Measurements from ENCODE around the gene PLBD1.

PLBD1 gene
- long read RNA-seq, donor 1, transcript PLBD1-201 (11 exons, 2,426 nt) = major isoform, 12 of 53 reads
- long read RNA-seq, donor 1, partial matches to known transcripts = 41 of 53 reads
- long read RNA-seq, donor 1, other reads (novel, unspliced or antisense) = 0 of 53 reads
- long read RNA-seq, donor 2, transcript PLBD1-201 (11 exons, 2,426 nt) = major isoform, 12 of 22 reads
- long read RNA-seq, donor 2, partial matches to known transcripts = 10 of 22 reads
- long read RNA-seq, donor 2, other reads (novel, unspliced or antisense) = 0 of 22 reads
- long read RNA-seq, donor 3, transcript PLBD1-201 (11 exons, 2,426 nt) = major isoform, 6 of 23 reads
- long read RNA-seq, donor 3, partial matches to known transcripts = 17 of 23 reads
- long read RNA-seq, donor 3, other reads (novel, unspliced or antisense) = 0 of 23 reads
- long read RNA-seq, donor 4, transcript PLBD1-201 (11 exons, 2,426 nt) = major isoform, 7 of 27 reads
- long read RNA-seq, donor 4, partial matches to known transcripts = 20 of 27 reads
- long read RNA-seq, donor 4, other reads (novel, unspliced or antisense) = 0 of 27 reads
- long read RNA-seq, donor 5, transcript PLBD1-201 (11 exons, 2,426 nt) = major isoform, 18 of 51 reads
- long read RNA-seq, donor 5, partial matches to known transcripts = 33 of 51 reads
- long read RNA-seq, donor 5, other reads (novel, unspliced or antisense) = 0 of 51 reads
- long read RNA-seq, donor 6, transcript PLBD1-201 (11 exons, 2,426 nt) = major isoform, 8 of 50 reads
- long read RNA-seq, donor 6, partial matches to known transcripts = 42 of 50 reads
- long read RNA-seq, donor 6, other reads (novel, unspliced or antisense) = 0 of 50 reads
- long read RNA-seq, donor 7, transcript PLBD1-201 (11 exons, 2,426 nt) = major isoform, 15 of 57 reads
- long read RNA-seq, donor 7, partial matches to known transcripts = 42 of 57 reads
- long read RNA-seq, donor 7, other reads (novel, unspliced or antisense) = 0 of 57 reads
- long read RNA-seq, donor 8, transcript PLBD1-201 (11 exons, 2,426 nt) = major isoform, 16 of 45 reads
- long read RNA-seq, donor 8, partial matches to known transcripts = 29 of 45 reads
- long read RNA-seq, donor 8, other reads (novel, unspliced or antisense) = 0 of 45 reads

GRCh38 chr12:14567351-14568162 is at the start of gene PLBD1:
Gene PLBD1, minus strand, starts transcription at chr12:14567883. Its CDS starts 187 bp downstream, at chr12:14567696.
- peak; percentile 96 for DNase-seq

- DNase-seq = no peak
These were observed 47.0 kb upstream of the PLBD1 start for GRCh38 chr12:14614704-14615121.

DNA sequence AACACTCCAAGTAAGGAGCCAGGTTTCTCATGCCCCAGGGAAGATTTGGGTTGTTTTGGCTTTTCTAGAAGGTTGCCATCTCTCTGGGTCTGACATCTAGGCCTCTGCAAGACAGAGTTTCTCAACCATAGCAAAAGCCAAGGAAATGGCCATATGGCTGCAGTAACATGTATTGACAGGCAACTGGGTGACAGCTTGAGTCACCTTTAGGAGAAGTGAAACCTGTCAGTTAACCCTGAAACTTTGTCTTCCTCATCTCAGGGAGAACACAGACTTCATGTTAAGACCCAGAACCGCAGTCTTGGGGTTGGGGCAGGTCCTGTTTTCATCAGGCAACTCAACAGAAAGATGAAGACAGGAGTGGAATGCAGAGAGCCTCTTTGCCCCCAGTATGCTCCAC is 46.0 kb upstream of the PLBD1 start:
- no peak for DNase-seq

- no peak for DNase-seq
These were observed 45.3 kb upstream of the PLBD1 start for GRCh38 chr12:14612898-14613445.

DNA sequence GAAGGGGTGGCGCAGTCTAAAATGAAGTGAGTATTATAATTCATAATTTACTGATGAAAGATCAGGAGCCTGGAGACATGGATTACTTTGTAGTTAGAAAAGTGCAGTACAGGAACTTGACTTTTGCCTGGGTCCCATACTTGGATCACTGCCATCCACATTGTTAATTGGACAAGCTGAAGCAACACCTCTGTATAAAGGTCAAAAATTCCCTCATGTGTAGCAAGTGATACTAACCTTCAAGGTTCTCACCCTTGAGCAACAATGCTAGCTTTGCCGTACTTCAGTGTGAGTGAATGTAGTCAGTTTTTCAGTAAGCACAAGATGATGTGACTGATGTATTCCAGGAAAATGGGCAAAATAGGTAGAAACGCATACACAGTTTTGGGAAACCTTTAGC is 44.6 kb upstream of the PLBD1 start:
- no peak for DNase-seq

- no peak for DNase-seq
These were observed 44.0 kb upstream of the PLBD1 start for GRCh38 chr12:14611640-14612203.

DNA sequence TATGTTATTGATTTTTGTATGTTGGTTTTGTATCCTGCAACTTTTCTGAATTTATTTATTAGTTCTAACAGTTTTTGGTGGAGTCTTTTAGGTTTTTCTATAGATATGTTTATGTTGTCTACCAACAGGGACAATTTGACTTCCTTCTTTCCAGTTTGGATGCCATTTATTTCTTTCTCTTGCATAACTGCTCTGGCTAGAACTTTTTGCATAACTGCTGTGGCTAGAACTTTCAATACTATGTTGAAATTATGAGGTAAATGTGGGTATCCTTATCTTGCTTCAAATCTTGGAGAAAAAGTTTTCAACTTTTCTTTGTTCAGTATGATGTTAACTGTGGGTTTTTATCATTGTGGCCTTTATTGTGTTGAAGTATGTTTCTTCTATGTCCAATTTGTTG is 39.9 kb upstream of the PLBD1 start:
- no peak for DNase-seq

GRCh38 chr12:14605401-14605989 is 37.8 kb upstream of the PLBD1 start:
- no peak for DNase-seq

GRCh38 chr12:14601692-14602478 is 34.2 kb upstream of the PLBD1 start:
- no peak for DNase-seq

DNA sequence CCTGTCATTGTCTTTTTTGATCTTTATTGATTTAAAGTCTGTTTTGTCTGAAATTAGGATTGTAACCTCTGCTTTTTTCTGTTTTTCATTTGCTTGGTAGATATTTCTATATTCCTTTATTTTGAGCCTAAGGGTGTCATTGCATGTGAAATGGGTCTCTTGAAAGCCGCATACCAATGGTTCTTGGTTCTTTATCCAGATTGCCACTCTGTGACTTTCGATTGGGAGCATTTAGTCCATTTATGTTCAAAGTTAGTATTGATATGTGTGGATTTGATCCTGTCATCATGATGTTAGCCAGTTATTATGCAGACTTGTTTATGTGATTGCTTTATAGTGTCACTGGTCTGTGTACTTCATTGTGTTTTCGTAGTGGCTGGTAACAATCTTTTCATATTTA is 29.8 kb upstream of the PLBD1 start:
- no peak for DNase-seq

- no peak for DNase-seq
These were observed 24.0 kb upstream of the PLBD1 start for GRCh38 chr12:14591719-14592118.

DNA sequence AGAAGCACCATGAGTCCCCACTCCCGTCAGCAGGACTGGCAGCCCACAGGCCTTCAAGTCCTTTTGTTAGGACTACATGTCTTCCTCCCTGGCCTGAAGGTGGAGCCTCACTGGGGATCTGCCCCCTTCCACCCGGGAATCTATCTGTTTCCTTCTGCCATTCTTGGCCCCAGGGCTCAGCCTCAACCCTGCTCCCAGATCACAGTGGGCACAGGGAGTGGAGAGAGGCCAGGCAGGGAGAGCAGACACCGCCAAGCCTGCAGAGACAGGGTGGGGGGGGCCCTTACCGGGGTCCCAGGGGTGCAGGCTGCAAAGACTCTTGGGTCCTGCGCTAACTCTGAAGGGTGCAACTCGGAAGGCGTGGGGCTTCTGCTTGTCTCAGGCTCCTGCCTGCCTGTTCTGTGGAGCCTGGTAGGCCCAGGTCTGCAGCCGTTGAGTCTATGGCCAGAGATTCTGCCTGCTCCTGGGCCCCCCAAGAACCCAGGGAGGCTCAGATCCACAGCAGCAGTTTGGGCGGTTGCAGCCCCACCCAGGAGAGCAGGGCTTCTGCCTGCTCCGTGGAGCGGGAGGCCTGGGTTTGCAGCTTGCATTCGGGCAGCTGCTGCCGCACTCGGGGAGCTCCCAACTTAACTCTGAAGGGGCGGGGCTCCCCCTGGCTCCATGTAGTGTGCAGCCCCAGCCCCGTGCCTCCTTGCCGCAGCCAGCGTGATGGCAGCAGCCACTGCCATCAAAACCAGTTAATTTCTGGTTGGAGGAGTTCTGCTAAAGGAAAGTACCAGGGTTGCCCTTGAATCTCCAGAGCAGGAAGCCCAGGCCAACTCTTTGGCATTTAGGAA is 21.7 kb upstream of the PLBD1 start:
- no peak for DNase-seq

- no peak for DNase-seq
These were observed 20.9 kb upstream of the PLBD1 start for GRCh38 chr12:14588571-14588970.

DNA sequence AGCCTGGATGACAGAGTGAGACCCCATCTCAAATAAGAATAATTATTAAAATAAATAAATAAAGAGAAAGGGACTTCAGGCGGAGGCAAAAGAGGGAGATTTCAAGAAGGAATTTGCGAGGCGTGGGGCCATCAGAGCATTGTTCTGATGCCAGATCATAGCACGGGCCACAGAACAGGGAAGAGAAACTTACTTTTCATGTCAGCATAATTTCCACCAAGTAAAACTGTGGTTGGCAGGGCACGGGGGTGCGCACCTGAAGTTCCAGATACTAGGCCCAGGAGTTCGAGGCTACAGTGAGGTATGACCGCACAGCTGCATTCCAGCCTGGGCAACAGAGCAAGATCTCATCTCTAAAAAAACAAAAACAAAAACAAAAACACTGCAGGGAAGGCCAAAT is 11.0 kb upstream of the PLBD1 start:
- no peak for DNase-seq

- no peak for DNase-seq
These were observed 9.7 kb upstream of the PLBD1 start for GRCh38 chr12:14577344-14577743.

GRCh38 chr12:14576896-14577295 is 9.2 kb upstream of the PLBD1 start:
- DNase-seq = no peak

DNA sequence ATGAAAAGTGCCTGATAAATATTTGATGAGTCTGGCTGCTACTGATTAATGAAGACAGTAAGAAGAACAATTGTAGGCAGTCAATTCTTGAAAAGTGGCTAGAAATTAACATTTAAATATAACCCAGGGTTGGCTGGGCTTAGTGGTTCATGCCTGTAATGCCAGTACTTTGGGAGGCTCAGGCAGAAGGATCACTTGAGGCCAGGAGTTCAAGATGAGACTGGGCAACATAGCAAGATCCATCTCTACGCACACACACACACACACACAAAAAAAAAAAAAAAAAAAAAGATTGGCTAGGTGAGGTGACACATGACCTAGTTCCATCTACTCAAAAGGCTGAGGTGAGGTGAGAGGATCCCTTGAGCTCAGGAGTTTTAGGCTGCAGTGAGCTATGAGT is 7.9 kb upstream of the PLBD1 start:
- DNase-seq = no peak

- DNase-seq = no peak
These were observed 5.4 kb upstream of the PLBD1 start for GRCh38 chr12:14573118-14573517.

DNA sequence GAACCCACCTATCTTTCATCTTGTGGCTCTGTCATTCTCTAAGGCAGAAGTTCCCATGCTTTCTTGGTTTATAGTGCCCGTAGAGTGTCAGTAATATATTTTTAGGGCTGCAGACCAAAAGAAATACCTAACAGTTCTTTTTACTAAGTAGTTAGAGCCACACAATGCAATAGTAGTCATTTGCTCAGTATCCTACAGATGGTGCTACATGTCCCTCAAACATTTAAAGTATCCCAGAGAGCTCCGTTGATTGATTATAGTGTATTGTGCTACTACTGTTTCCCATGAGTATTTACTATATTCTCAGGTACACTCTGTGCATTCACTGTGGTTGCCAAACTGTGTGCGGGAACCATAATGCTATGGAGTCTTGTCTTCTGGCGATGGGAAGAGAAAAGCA is 4.7 kb upstream of the PLBD1 start:
- DNase-seq = no peak

Measured in right kidney (tissue), 9 donors.